Gastrocnemius medialis (tissue), 4 donors: ENCODE measurements around the gene NKX1-2. TPM values are rescaled to one million over a fixed set of nuclear protein-coding genes. Genes with fewer than 3 reads are reported as not detected.

Experiments used
- ATAC-seq, 2 donors: fragments of 150-250 bp; one replicate each; pipeline ENCODE4 v1.9.1; 2016
- DNase-seq, 2 donors: peaks; one replicate each; pipeline ENCODE4 v3.0.0-alpha.2; 2019
- H3K27ac ChIP-seq, 4 donors: fragments of 200-600 bp; sonication (generic); 1 replicate in 1 of 4; 2 replicates in 3 of 4; pipeline ENCODE4 v1.5.1; 2016 to 2018; ENCODE audit warnings: mild to moderate bottlenecking in 2 of 4, moderate library complexity in 1 of 4
- H3K27me3 ChIP-seq, 3 donors: fragments of 200-600 bp; sonication (generic) in 2 of 3; 1 replicate in 1 of 3; 2 replicates in 2 of 3; pipeline versions ENCODE4 v1.5.1 to v1.6.0; 2016 to 2019; ENCODE audit warnings: mild to moderate bottlenecking in 1 of 3, moderate library complexity in 1 of 3
- H3K36me3 ChIP-seq, 2 donors: fragments of 200-600 bp; sonication (generic) in 1 of 2; one replicate each; pipeline ENCODE4 v1.5.1; 2017 to 2018
- H3K4me1 ChIP-seq, 2 donors: fragments of 200-600 bp; sonication (generic) in 1 of 2; one replicate each; pipeline ENCODE4 v1.5.1; 2016 to 2017; ENCODE audit warnings: mild to moderate bottlenecking in 2 of 2
- H3K4me3 ChIP-seq, 4 donors: fragments of 200-600 bp; sonication (generic) in 3 of 4; 1 replicate in 1 of 4; 2 replicates in 3 of 4; pipeline ENCODE4 v1.5.1; 2016 to 2019; ENCODE audit warnings: mild to moderate bottlenecking in 2 of 4
- H3K9me3 ChIP-seq, 3 donors: fragments of 200-600 bp; sonication (generic) in 2 of 3; 1 replicate in 1 of 3; 2 replicates in 2 of 3; pipeline ENCODE4 v1.5.1; 2016 to 2019
- CTCF ChIP-seq, 5 experiments: fragments of 450-650 bp in 3 of 5; fragments of 200-600 bp in 2 of 5; sonication (generic) in 2 of 5; IDR thresholded peaks in 4 of 5; conservative IDR thresholded peaks in 1 of 5; 1 replicate in 4 of 5; 2 replicates in 1 of 5; pipeline ENCODE4 v1.5.1; 2016 to 2019; ENCODE audit warnings: antibody characterized with exemption in 5 of 5, mild to moderate bottlenecking in 3 of 5, moderate library complexity in 3 of 5
- POLR2A ChIP-seq, 2 donors: fragments of 450-650 bp; IDR thresholded peaks; one replicate each; pipeline ENCODE4 v1.6.1; 2017; ENCODE audit warnings: antibody characterized with exemption in 2 of 2, mild to moderate bottlenecking in 2 of 2, moderate library complexity in 2 of 2
- in situ Hi-C, 4 donors: fragments of 200-750 bp; cut with MboI; loops; one replicate each; pipeline versions ENCODE4 v1.15.0 to v1.8.0; 2017; ENCODE audit warnings: low sequenced_read_pairs in 4 of 4
- intact Hi-C: fragments of 100-400 bp; cut with DNase I; formaldehyde crosslinking; loops from one replicate; pipeline ENCODE4 v1.15.1; 2023; ENCODE audit warnings: low total_unique reads
- total RNA-seq, 4 donors: library from RNA; depleted of rRNA; stranded (reverse); fragments of >200 nt; gene quantifications; one replicate each; pipeline versions ENCODE4 v1.1.0 to v1.2.3, GENCODE V29; 2016

NKX1-2 gene
- total RNA-seq, 4 donors from 2014 or later = not detected

- intact Hi-C loops (no loop called here), in situ Hi-C loops (no loop called here)
- H3K27me3 ChIP-seq = no peaks in the 10 kb centered on the region
- H3K9me3 ChIP-seq = no peaks in the 10 kb centered on the region
- H3K36me3 ChIP-seq = no peaks in the 10 kb centered on the region
- no peak for TF ChIP-seq CTCF (IDR thresholded peaks at IDR 0.05 in 4 of 5, conservative IDR thresholded peaks at IDR 0.05 in 1 of 5)
- no peak overlapping the region for H3K27ac ChIP-seq
- DNase-seq (no peak), ATAC-seq (no peak)
- no peak overlapping the region for H3K4me3 ChIP-seq
- no peaks in the 10 kb centered on the region for H3K4me1 ChIP-seq
Measured at GRCh38 chr10:124468624-124469023, 18.8 kb upstream of the NKX1-2 start.

- H3K36me3 ChIP-seq = no peaks in the 10 kb centered on the region
- TF ChIP-seq CTCF (IDR thresholded peaks at IDR 0.05 in 4 of 5, conservative IDR thresholded peaks at IDR 0.05 in 1 of 5) (no peak), POLR2A (IDR thresholded peaks at IDR 0.05) (no peak)
- no peaks in the 10 kb centered on the region for H3K27me3 ChIP-seq
- in situ Hi-C loops = no loop called here
- DNase-seq (no peak), ATAC-seq (no peak)
- no peak overlapping the region for H3K4me3 ChIP-seq
- H3K4me1 ChIP-seq = no peaks in the 10 kb centered on the region
- H3K9me3 ChIP-seq = no peaks in the 10 kb centered on the region
- intact Hi-C loops = no loop called here
- H3K27ac ChIP-seq = no peak overlapping the region
Measured at GRCh38 chr10:124467165-124467564, 17.3 kb upstream of the NKX1-2 start.

- Histone ChIP-seq H3K27ac (no peak overlapping the region), H3K4me3 (no peak overlapping the region), H3K27me3 (no peaks in the 10 kb centered on the region), H3K36me3 (no peaks in the 10 kb centered on the region), H3K4me1 (no peaks in the 10 kb centered on the region), H3K9me3 (no peaks in the 10 kb centered on the region)
- DNase-seq (no peak), ATAC-seq (no peak)
- intact Hi-C loops = no loop called here
- TF ChIP-seq POLR2A (IDR thresholded peaks at IDR 0.05) = no peak
- TF ChIP-seq CTCF (IDR thresholded peaks at IDR 0.05 in 4 of 5, conservative IDR thresholded peaks at IDR 0.05 in 1 of 5) = no peak
- in situ Hi-C loops = no loop called here
Measured at GRCh38 chr10:124465777-124466488, 16.1 kb upstream of the NKX1-2 start.

GRCh38 chr10:124465003-124465776 lies 15.4 kb upstream of the NKX1-2 start:
- H3K27me3 ChIP-seq = no peaks in the 10 kb centered on the region
- TF ChIP-seq POLR2A (IDR thresholded peaks at IDR 0.05) = no peak
- TF ChIP-seq CTCF (IDR thresholded peaks at IDR 0.05 in 4 of 5, conservative IDR thresholded peaks at IDR 0.05 in 1 of 5) = no peak
- in situ Hi-C loops = no loop called here
- DNase-seq (no peak), ATAC-seq (no peak)
- no peak overlapping the region for H3K4me3 ChIP-seq
- no peaks in the 10 kb centered on the region for H3K36me3 ChIP-seq
- no peak overlapping the region for H3K27ac ChIP-seq
- intact Hi-C loops = no loop called here
- H3K9me3 ChIP-seq = no peaks in the 10 kb centered on the region
- H3K4me1 ChIP-seq = no peaks in the 10 kb centered on the region
